Stimulated activated CD8-positive, alpha-beta memory T cell treated with anti-CD3 and anti-CD28 coated beads, Interleukin-7, amount 100 ng/mL, for 4 hours (primary cell): Measurements from ENCODE around the gene AATF.

ENCODE experiments used
- DNase-seq, 2 donors: peaks; one replicate each; pipeline ENCODE4 v3.0.0-alpha.2; 2020; ENCODE audit warnings: low read depth in 2 of 2

Gene AATF

DNA sequence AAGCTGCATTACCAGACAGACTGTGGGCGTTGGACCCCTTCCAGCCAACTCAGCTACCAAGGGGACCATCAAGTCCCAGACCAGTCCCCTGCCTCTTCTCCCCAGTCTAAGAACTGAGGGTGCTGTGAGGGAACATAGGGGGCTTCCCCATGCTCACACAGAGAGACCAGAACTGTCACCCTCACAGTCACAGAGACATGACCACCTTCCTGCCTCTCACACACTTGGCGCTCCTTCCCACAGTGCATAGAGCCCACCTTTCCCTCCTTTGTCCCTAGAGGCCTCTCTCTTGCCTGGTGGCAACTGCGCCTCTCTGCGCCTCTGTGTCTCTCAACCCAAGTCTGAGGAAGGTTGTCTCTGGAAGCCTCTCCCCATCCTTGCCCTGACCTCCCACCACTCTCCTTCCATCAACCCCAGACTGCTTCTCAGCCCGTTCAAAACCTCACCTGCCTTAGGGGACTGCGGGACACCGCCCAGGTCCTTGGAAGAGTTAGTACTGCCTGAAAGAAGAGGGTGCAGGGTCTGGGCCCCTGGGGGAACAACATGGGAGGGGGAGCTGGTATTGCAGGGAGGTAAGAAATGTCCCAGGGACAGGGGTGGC, 17.6 kb upstream of the AATF start:
- DNase-seq = no peak

- no peak for DNase-seq
These were observed 16.9 kb upstream of the AATF start for GRCh38 chr17:36931697-36932382.

DNA sequence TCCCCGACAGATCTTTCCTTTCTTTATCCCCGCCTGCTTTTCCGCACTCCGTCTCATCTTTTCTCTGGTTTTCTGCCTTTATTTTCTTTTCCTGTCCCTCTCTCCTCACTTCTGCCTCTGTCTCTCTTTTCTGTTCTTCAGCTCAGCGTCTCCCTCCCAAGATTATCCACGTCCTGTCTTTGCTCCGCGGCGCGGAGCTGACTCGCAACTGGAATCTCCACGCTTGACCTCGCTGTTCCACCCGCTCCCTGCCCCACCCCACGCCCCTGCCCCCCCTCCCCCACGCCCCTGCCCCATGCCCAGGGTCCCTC, 16.4 kb upstream of the AATF start:
- no peak for DNase-seq

DNA sequence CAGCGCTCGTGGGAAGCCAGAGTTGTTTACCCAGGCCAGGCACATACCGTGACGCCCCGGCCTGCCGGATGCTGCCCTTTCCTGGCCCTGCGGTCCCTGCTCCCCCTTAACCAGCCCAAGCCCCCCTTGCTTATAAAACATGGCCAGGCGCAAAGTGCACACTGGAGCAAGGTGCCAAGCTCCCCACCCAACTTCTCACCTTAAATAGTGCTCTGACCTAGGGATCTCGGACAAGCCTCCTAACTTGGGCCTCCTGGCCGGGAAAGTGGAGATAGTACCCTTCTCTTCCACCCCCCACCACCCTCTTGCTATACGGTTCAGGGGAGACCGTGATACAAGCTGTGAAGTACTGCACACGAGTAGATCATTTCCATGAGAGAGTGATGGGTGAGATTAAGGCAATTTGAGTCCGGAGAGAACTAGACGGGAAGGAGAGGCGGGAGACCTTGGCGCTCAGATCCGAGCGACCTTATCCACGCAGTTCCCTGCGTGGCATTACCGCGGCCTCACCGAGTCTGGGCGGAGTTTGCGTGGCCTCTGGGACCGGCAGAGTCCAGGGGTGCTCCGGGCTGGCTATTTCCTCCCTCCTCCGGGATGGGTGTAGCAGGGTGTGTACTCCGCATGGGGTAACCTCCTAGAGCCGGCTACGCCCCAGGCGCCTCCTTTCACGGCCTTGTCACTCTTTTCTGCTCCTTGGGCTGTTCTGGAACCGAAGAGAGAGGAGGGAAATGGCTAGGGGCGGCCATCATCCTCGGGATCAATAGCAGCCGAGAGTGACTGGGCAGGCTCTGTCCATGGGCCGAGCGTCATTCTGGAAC, 15.9 kb upstream of the AATF start:
- no peak for DNase-seq

- DNase-seq = no peak
These were observed 15.1 kb upstream of the AATF start for GRCh38 chr17:36933512-36934143.

GRCh38 chr17:36934144-36934691, 14.5 kb upstream of the AATF start:
- DNase-seq = no peak

- peak in 1 of 2 donors; percentile 38 for DNase-seq
These were observed 13.8 kb upstream of the AATF start for GRCh38 chr17:36934692-36935630.

GRCh38 chr17:36935671-36936454, 12.9 kb upstream of the AATF start:
- DNase-seq = no peak

DNA sequence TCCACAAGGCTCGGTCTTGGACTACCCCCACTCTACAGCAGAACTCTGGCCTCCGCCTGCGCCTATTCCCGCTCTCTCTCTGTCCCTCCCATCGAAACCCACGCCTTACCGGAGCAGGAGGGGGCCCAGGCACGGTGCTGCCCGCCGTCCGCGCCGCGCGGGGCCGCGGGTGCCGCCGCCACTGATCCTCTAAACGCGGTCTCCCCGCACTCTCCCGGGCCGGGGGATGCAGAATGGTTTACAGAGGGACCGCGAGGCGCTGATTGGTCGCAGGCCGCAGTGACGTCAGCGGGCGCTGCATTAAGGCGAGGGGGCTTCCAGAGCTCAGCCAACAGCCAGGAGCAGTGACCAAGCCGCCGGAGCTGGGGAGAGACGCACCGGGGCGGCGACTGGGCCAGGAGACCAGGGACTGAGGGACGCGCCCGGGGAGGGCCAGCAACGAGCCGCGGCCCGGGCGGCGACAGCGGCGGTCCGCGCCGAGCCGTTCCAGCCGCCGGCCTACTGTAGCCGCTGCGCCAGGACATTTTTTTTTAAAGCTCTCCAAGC, 12.2 kb upstream of the AATF start:
- no peak for DNase-seq

DNA sequence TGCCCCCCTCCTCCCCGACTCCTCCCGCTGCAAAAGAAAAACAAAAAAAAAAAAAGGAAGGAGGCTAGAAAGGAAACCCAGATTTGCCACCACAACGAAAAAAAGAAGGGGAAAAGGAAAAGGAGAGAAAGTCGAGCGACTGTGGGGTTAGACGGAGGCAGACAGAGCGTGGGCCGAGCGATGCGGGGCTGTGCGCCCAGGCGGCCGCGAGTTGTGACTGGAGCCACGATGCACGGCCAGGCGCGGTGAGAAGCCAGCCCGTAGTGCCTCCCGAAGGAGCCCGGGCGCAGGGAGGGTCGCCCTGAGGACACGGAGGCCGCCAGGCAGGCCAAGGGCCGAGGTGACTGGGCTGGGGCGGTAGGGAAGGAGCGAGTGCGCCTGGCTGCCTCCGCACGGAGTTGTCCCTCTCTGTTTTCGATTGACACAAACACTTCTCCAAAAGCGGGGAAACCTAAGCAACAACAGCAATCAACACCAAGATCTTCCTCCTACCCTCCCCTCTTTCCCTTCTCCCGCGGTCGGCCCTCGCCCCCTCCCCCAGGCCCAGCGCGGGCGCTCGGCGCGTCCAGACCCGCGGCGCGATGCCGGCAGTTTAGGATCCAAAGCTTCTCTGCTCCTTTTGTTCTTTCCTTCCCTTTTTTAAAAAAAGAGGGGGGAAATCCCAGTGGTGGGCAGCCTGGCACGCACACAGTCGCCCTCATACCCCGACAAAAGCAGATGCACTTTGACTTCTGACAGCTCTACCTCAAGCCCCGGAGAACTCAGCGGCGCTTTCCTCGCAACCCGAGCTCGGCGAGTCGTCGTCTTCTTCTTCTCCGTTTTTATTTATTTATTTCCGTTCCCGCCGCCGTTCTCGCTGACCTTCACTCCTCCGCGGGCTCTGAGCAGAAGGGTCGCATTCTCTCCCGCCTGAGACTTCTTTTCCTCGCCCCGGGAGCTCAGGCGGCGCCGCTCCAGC, 11.5 kb upstream of the AATF start, which contains the start of gene LHX1:
TSS of gene LHX1 (plus strand) at position 475 of the 958 bp plus-strand sequence. CDS start 723 bp downstream, outside the sequence.
- no peak for DNase-seq

DNA sequence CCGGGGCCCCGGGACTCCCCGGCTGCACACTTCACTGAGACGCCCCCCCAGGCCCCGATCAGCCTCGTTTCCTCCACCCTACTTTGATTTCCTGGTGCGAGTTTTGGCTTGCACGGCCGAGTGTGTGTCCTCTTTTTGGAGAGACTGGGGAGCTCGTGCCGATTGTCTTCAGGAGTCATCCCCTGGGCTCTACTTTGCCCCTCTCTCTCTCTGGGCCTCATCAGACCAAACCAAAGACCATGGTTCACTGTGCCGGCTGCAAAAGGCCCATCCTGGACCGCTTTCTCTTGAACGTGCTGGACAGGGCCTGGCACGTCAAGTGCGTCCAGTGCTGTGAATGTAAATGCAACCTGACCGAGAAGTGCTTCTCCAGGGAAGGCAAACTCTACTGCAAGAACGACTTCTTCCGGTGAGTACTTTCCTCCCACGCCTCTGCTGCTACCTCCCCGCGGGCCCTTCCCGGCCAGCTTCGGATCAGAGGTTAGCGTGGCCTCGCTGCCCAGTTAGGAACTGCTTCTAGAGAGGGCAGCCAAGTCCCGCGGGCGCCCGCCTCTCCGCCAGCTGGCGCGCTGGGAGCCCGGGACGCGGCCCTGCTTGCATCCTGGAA, 10.7 kb upstream of the AATF start:
- no peak for DNase-seq

- DNase-seq = no peak
These were observed 10.1 kb upstream of the AATF start for GRCh38 chr17:36938566-36939051.

DNA sequence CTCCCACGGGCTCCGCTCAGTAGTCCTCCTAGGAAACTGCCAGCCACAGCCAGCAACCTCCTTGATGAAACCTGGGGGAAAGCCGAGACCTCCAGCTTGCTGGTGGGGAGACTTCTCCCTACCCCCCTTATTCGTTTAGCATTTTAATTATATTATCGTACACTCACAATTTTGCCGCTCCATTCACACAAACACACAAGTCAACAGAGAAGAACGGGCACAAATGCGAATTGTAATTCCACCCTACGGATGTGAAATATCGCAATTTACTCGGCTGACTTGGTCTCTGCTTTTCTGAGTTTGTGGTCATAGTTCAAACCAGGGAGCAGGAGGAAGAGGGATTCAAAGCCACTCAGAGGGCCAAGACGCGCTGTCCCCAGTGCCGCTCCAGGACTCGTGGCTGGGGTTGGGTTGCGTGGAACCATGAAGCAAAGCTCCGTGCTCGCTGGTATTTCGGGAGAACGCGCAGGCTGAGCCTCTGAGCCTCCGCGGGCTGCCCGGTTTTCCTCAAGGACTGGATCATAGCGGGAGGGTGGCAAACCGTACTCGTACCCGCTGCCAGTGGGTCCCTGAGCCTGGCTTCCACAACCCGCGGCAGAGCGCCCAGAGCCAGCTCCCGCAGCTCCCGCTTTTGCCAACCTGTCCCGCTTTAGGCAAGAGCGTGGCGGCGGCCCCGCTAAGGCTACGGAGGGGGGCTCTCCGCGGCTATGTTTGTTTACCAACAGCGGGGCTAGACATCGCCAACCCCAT, 9.5 kb upstream of the AATF start:
- DNase-seq = no peak

DNA sequence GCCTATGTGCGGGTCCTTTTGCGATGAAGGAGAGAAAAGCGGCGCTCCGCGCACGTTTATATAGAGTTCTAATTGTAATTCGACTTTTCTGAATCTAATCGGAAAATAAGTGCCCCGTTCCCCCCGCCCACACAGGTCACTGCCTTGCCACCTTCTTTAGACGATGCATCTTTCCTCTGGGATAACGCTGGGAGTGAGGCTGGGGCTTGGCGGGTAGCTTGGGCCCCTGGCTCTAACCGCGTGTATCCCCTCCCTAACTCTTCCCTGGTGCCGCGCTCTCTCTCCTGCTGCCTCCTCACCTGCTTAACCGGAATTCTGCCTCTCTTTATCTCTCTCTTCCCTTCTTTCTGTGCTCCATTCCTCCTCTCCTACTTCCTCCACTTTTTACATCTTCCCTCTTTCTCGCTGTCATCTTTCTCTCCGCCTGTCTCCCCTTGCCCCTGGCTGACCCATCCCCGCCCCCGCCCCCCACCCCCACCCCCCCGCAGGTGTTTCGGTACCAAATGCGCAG, 8.9 kb upstream of the AATF start:
- DNase-seq = no peak

GRCh38 chr17:36940313-36941264, 8.2 kb upstream of the AATF start:
- no peak for DNase-seq
